Liver (tissue), 9 donors: ENCODE results near the gene IRGC. TPM values are rescaled to one million over a fixed set of nuclear protein-coding genes. Genes with fewer than 3 reads are reported as not detected.

ENCODE experiments used
- DNase-seq: peaks from one replicate; pipeline ENCODE4 v3.0.0-alpha.2; 2017; ENCODE audit warnings: low spot score
- H3K27ac ChIP-seq, 2 donors: one replicate each; pipeline ENCODE4 v1.7.0; 2013; ENCODE audit warnings: inconsistent platforms in 2 of 2, low read length in 2 of 2, control low read depth in 1 of 2, low read depth in 1 of 2, mild to moderate bottlenecking in 1 of 2
- H3K27me3 ChIP-seq, 4 donors: one replicate each; pipeline versions ENCODE4 v1.6.1 to v1.7.0; 2013; ENCODE audit warnings: low read length in 3 of 4, inconsistent platforms in 1 of 4, mild to moderate bottlenecking in 1 of 4, moderate library complexity in 1 of 4; ENCODE audit not compliant: control insufficient read depth in 4 of 4, insufficient read depth in 4 of 4
- H3K36me3 ChIP-seq, 4 donors: one replicate each; pipeline versions ENCODE4 v1.6.1 to v1.7.0; 2013; ENCODE audit warnings: low read length in 3 of 4, mild to moderate bottlenecking in 3 of 4, low read depth in 1 of 4, moderate library complexity in 1 of 4; ENCODE audit not compliant: control insufficient read depth in 4 of 4, insufficient read depth in 3 of 4
- H3K4me1 ChIP-seq, 4 donors: one replicate each; pipeline versions ENCODE4 v1.6.1 to v1.7.0; 2013; ENCODE audit warnings: low read length in 3 of 4, mild to moderate bottlenecking in 3 of 4, moderate library complexity in 1 of 4; ENCODE audit not compliant: control insufficient read depth in 4 of 4, insufficient read depth in 4 of 4
- H3K4me3 ChIP-seq, 3 donors: one replicate each; pipeline versions ENCODE4 v1.6.1 to v1.7.0; 2013; ENCODE audit warnings: low read length in 3 of 3, control low read depth in 1 of 3, low read depth in 1 of 3, mild to moderate bottlenecking in 1 of 3
- H3K9ac ChIP-seq, 2 donors: one replicate each; pipeline ENCODE4 v1.7.0; 2013; ENCODE audit warnings: low read length in 2 of 2, mild to moderate bottlenecking in 2 of 2, moderate library complexity in 2 of 2, control low read depth in 1 of 2, low read depth in 1 of 2
- H3K9me3 ChIP-seq, 4 donors: one replicate each; pipeline versions ENCODE4 v1.6.1 to v1.7.0; 2013; ENCODE audit warnings: low read length in 3 of 4; ENCODE audit not compliant: control insufficient read depth in 4 of 4
- ATF3 ChIP-seq: IDR thresholded peaks from 2 replicates; pipeline ENCODE4 v1.6.1; 2016; ENCODE audit warnings: antibody characterized with exemption
- CTCF ChIP-seq: fragments of 150-350 bp; IDR thresholded peaks from 2 replicates; pipeline ENCODE4 v1.5.1; 2017; ENCODE audit warnings: improper control_type of control experiment, low read depth, low read length; ENCODE audit not compliant: missing input control
- EGR1 ChIP-seq, 2 donors: IDR thresholded peaks; 2 replicates each; pipeline ENCODE4 v1.6.1; 2016 to 2018; ENCODE audit warnings: antibody characterized with exemption in 2 of 2, low read depth in 2 of 2
- FOXA1 ChIP-seq: IDR thresholded peaks from 2 replicates; pipeline ENCODE4 v1.6.1; 2016; ENCODE audit warnings: antibody characterized with exemption
- FOXA2 ChIP-seq: IDR thresholded peaks from 2 replicates; pipeline ENCODE4 v1.6.1; 2016; ENCODE audit warnings: antibody characterized with exemption
- GABPA ChIP-seq, 2 donors: IDR thresholded peaks in 1 of 2; conservative IDR thresholded peaks in 1 of 2; 2 replicates each; pipeline ENCODE4 v1.6.1; 2016; ENCODE audit warnings: antibody characterized with exemption in 2 of 2, mild to moderate bottlenecking in 1 of 2, moderate library complexity in 1 of 2
- HNF4A ChIP-seq, 2 donors: conservative IDR thresholded peaks; 2 replicates each; pipeline ENCODE4 v1.6.1; 2016; ENCODE audit warnings: antibody characterized with exemption in 2 of 2, mild to moderate bottlenecking in 2 of 2
- HNF4G ChIP-seq: IDR thresholded peaks from 2 replicates; pipeline ENCODE4 v1.6.1; 2016; ENCODE audit warnings: antibody characterized with exemption
- JUND ChIP-seq, 2 donors: IDR thresholded peaks; 2 replicates each; pipeline ENCODE4 v1.6.1; 2016; ENCODE audit warnings: antibody characterized with exemption in 2 of 2
- MAX ChIP-seq: IDR thresholded peaks from 2 replicates; pipeline ENCODE4 v1.6.1; 2016; ENCODE audit warnings: antibody characterized with exemption
- NR2F2 ChIP-seq: IDR thresholded peaks from 2 replicates; pipeline ENCODE4 v1.6.1; 2016; ENCODE audit warnings: antibody characterized with exemption
- RAD21 ChIP-seq, 2 donors: IDR thresholded peaks; 2 replicates each; pipeline ENCODE4 v1.6.1; 2016; ENCODE audit warnings: antibody characterized with exemption in 2 of 2, mild to moderate bottlenecking in 2 of 2
- REST ChIP-seq: IDR thresholded peaks from 2 replicates; pipeline ENCODE4 v1.6.1; 2016; ENCODE audit warnings: antibody characterized with exemption, mild to moderate bottlenecking
- RXRA ChIP-seq, 2 donors: IDR thresholded peaks; 2 replicates each; pipeline ENCODE4 v1.6.1; 2017 to 2018; ENCODE audit warnings: antibody characterized with exemption in 2 of 2, mild to moderate bottlenecking in 1 of 2
- SP1 ChIP-seq: IDR thresholded peaks from 2 replicates; pipeline ENCODE4 v1.6.1; 2018; ENCODE audit warnings: antibody characterized with exemption, mild to moderate bottlenecking
- TAF1 ChIP-seq: conservative IDR thresholded peaks from 2 replicates; pipeline ENCODE4 v1.6.1; 2016; ENCODE audit warnings: antibody characterized with exemption, mild to moderate bottlenecking
- YY1 ChIP-seq: IDR thresholded peaks from 2 replicates; pipeline ENCODE4 v1.6.1; 2016; ENCODE audit warnings: antibody characterized with exemption, mild to moderate bottlenecking
- ZBTB33 ChIP-seq: IDR thresholded peaks from 2 replicates; pipeline ENCODE4 v1.6.1; 2016; ENCODE audit warnings: antibody characterized with exemption
- WGBS: extraction: QIAGEN DNeasy Blood & Tissue Kit; methylation state at CpG from one replicate; pipeline ENCODE4 v1.1.7; 2013; 5-methylcytosine and 5-hydroxymethylcytosine counted together
- polyA plus RNA-seq, 2 donors: library from polyadenylated mRNA; stranded (reverse) in 1 of 2; unstranded in 1 of 2; fragments of 200-250 nt in 1 of 2; fragments of >200 nt in 1 of 2; fragmentation: Nextera tagmentation in 1 of 2; extraction: Ambion mirVana in 1 of 2; gene quantifications; one replicate each; pipeline versions ENCODE4 v1.2.1 to v1.2.3, GENCODE V29; 2013 to 2015
- total RNA-seq, 2 donors: library from RNA; depleted of rRNA; stranded (reverse); fragments of >200 nt; gene quantifications; one replicate each; pipeline ENCODE4 v1.2.3, GENCODE V29; 2014
- donor health status: healthy.
- donor health status: healthy.
- donor health status: healthy.
- donor health status: healthy.
- donor health status: healthy.

Gene IRGC
- total and polyA plus RNA-seq, 4 donors = not detected

- no peak for TF ChIP-seq JUND (IDR thresholded peaks at IDR 0.05)
- no peak for TF ChIP-seq TAF1
- no peak for TF ChIP-seq NR2F2
- no peak for TF ChIP-seq FOXA1
- TF ChIP-seq HNF4A (conservative IDR thresholded peaks at IDR 0.05) = no peak
- no peak for TF ChIP-seq GABPA (IDR thresholded peaks at IDR 0.05 in 1 of 2, conservative IDR thresholded peaks at IDR 0.05 in 1 of 2)
- no peak for TF ChIP-seq ATF3
- TF ChIP-seq RAD21 (IDR thresholded peaks at IDR 0.05) = no peak
- no peak for TF ChIP-seq RXRA (IDR thresholded peaks at IDR 0.05)
- TF ChIP-seq EGR1 (IDR thresholded peaks at IDR 0.05; ENCODE audit: low read depth in 2 of 2) = no peak
- no peak for TF ChIP-seq HNF4G
- no peak for TF ChIP-seq YY1
- no peak for TF ChIP-seq CTCF
- TF ChIP-seq FOXA2 = no peak
- TF ChIP-seq REST = no peak
- no peak for TF ChIP-seq ZBTB33
- Histone ChIP-seq H3K27ac (no peak overlapping the region), H3K4me1 (no peaks in the 10 kb centered on the region), H3K4me3 (no peak overlapping the region), H3K27me3 (no peaks in the 10 kb centered on the region), H3K9ac (no peak overlapping the region), H3K36me3 (no peaks in the 10 kb centered on the region), H3K9me3 (peaks cover 14 to 26% (median 18%) of the 10 kb centered on the region in 4 donors)
- DNase-seq = no peak
- WGBS = 59% methylated on average over 3 of the region's 3 CpGs
These were observed 25.4 kb upstream of the IRGC start for GRCh38 chr19:43690444-43690843.

GRCh38 chr19:43690890-43691289, 25.0 kb upstream of the IRGC start:
- H3K4me3 ChIP-seq = no peak overlapping the region
- no peaks in the 10 kb centered on the region for H3K36me3 ChIP-seq
- H3K27ac ChIP-seq = no peak overlapping the region
- no peak overlapping the region for H3K9ac ChIP-seq
- 90% methylated on average over 3 of the region's 3 CpGs for WGBS
- no peaks in the 10 kb centered on the region for H3K4me1 ChIP-seq
- H3K27me3 ChIP-seq = no peaks in the 10 kb centered on the region
- DNase-seq = no peak
- H3K9me3 ChIP-seq = peaks cover 14 to 26% (median 18%) of the 10 kb centered on the region in 4 donors
- TF ChIP-seq ZBTB33 = no peak
- TF ChIP-seq RXRA (IDR thresholded peaks at IDR 0.05) = no peak
- no peak for TF ChIP-seq NR2F2
- TF ChIP-seq TAF1 = no peak
- TF ChIP-seq ATF3 = no peak
- no peak for TF ChIP-seq MAX
- TF ChIP-seq JUND (IDR thresholded peaks at IDR 0.05) = no peak
- no peak for TF ChIP-seq FOXA2
- no peak for TF ChIP-seq RAD21 (IDR thresholded peaks at IDR 0.05)
- no peak for TF ChIP-seq HNF4A (conservative IDR thresholded peaks at IDR 0.05)
- TF ChIP-seq FOXA1 = no peak
- no peak for TF ChIP-seq REST
- TF ChIP-seq EGR1 (IDR thresholded peaks at IDR 0.05; ENCODE audit: low read depth in 2 of 2) = no peak
- no peak for TF ChIP-seq YY1
- TF ChIP-seq SP1 = no peak
